ENCODE results near the gene CRIP3. TPM values are rescaled to one million over a fixed set of nuclear protein-coding genes. Genes with fewer than 3 reads are reported as not detected.

The CRIP3 gene
- total and polyA plus RNA-seq, 2 of the 8 experiments (the other 6 are each of a cell fraction or from before 2014, with no cell fraction given) = 34.0 to 46.3 TPM

- H3K27me3 ChIP-seq (replicated peaks in 1 of 4; ENCODE audit: control insufficient read depth in 3 of 4, extremely low read depth in 1 of 4, insufficient read depth in 3 of 4, low read length in 3 of 4) = peaks cover 0 to 28% (median 19%) of the 10 kb centered on the region in 4 experiments; a peak in 5 of 7 replicates
- peaks cover 0 to 14% (median 9%) of the 10 kb centered on the region in 4 experiments; a peak in 5 of 7 replicates for H3K4me1 ChIP-seq (replicated peaks in 1 of 4; ENCODE audit: control insufficient read depth in 3 of 4, insufficient read depth in 4 of 4, low read length in 3 of 4)
- peak overlapping the region; percentile 72 for H2BK5ac ChIP-seq (ENCODE audit: low read depth, low read length)
- H3K79me1 ChIP-seq (ENCODE audit: low read depth, low read length) = no peaks in the 10 kb centered on the region
- H4K8ac ChIP-seq (ENCODE audit: extremely low read depth, insufficient read depth, low read length) = no peak overlapping the region
- no peaks in the 10 kb centered on the region for H3K9me3 ChIP-seq (ENCODE audit: insufficient read depth in 2 of 2, low read depth in 1 of 2, low read length in 1 of 2)
- no peak overlapping the region for H2AFZ ChIP-seq (ENCODE audit: low read length)
- H3K23ac ChIP-seq (ENCODE audit: insufficient read length) = no peak overlapping the region
- no peak overlapping the region for H3K27ac ChIP-seq (ENCODE audit: low read depth, low read length)
- H3K4ac ChIP-seq (replicated peaks; ENCODE audit: insufficient read length, low read depth, low read length) = no peak overlapping the region
- no peak for DNase-seq (ENCODE audit: low read depth in 1 of 2, low spot score in 2 of 2)
- H3K36me3 ChIP-seq (ENCODE audit: control insufficient read depth in 2 of 4, insufficient read depth in 4 of 4, low read length in 3 of 4) = no peaks in the 10 kb centered on the region
- peak overlapping the region; percentile 35 for H4K91ac ChIP-seq (replicated peaks; ENCODE audit: insufficient read length, low read length)
- no peak overlapping the region for H3K9ac ChIP-seq (replicated peaks in 1 of 4; ENCODE audit: extremely low read depth in 1 of 4, low read depth in 3 of 4, low read length in 3 of 4)
- ChIA-PET POLR2A (ENCODE audit: partially characterized antibody) (interaction anchor here (0.7 to 3.5 kb wide), 7 partner anchors 10 to 21 kb away, joined by 3 to 16 read pairs (median 4); partner anchors contain the start of genes CRIP3 and SLC22A7), CTCF (ENCODE audit: partially characterized antibody) (interaction anchor here (0.8 to 3.9 kb wide), 22 partner anchors 10 to 111 kb away, joined by 3 to 50 read pairs (median 6); partner anchors contain the start of genes CRIP3, DNPH1 and SLC22A7)
- no peak overlapping the region for H3K14ac ChIP-seq (ENCODE audit: insufficient read length)
- no peak overlapping the region for H4K5ac ChIP-seq (ENCODE audit: insufficient read length, low read depth, low read length)
- FAIRE-seq = no peak
- H3K4me2 ChIP-seq (ENCODE audit: insufficient read depth in 1 of 2, low read depth in 2 of 2, low read length in 2 of 2) = no peak overlapping the region
- peak overlapping the region; percentile 75; the same call in 1 of the 2 replicates for H2AK5ac ChIP-seq (ENCODE audit: low read depth, low read length)
- H3K56ac ChIP-seq (replicated peaks; ENCODE audit: insufficient read length, low read depth, low read length) = no peak overlapping the region
- H3K4me3 ChIP-seq (ENCODE audit: extremely low read depth in 1 of 4, insufficient read depth in 2 of 4, low read depth in 3 of 4, low read length in 4 of 4) = no peak overlapping the region
- 87% methylated on average over 7 of the region's 7 CpGs; no CpG with 5 or more reads in 1 of the 2 experiments for WGBS, 2 experiments (ENCODE audit: extremely low coverage in 1 of 2, insufficient coverage in 1 of 2, insufficient read length in 1 of 2, insufficient replicate concordance in 2 of 2, low coverage in 1 of 2, low lambda C conversion rate in 2 of 2, missing lambda C conversion rate in 1 of 2)
- no peak overlapping the region for H2BK120ac ChIP-seq (replicated peaks; ENCODE audit: low read depth, low read length)
- no peak overlapping the region for H2BK20ac ChIP-seq (ENCODE audit: low read length)
- no peak overlapping the region for H3K18ac ChIP-seq (ENCODE audit: extremely low read depth, low read length)
- no peaks in the 10 kb centered on the region for H4K20me1 ChIP-seq (replicated peaks in 1 of 2; ENCODE audit: control insufficient read depth in 1 of 2, insufficient read depth in 2 of 2, low read length in 2 of 2)
- H3K23me2 ChIP-seq (ENCODE audit: low read depth, low read length) = no peaks in the 10 kb centered on the region; the same call in 1 of the 2 replicates
- peak overlapping the region; percentile 80; the same call in 1 of the 2 replicates for H2BK12ac ChIP-seq (ENCODE audit: low read depth, low read length)
- no peaks in the 10 kb centered on the region for H3K79me2 ChIP-seq (ENCODE audit: control insufficient read depth in 1 of 2, insufficient read depth in 2 of 2, low read length in 2 of 2)
- H2BK15ac ChIP-seq (ENCODE audit: low read length) = peak overlapping the region; percentile 92; the same call in 1 of the 2 replicates
- TF ChIP-seq ASH2L (IDR thresholded peaks at IDR 0.05; ENCODE audit: low read length) = no peak
- TF ChIP-seq GTF2F1 (IDR thresholded peaks at IDR 0.05; ENCODE audit: borderline replicate concordance, low read depth, low read length) = no peak
- TF ChIP-seq FOSL1 (IDR thresholded peaks at IDR 0.05; ENCODE audit: insufficient read depth, low read depth, low read length) = no peak
- TF ChIP-seq KDM4A (IDR thresholded peaks at IDR 0.05; ENCODE audit: low read depth, low read length, severe bottlenecking) = no peak
- TF ChIP-seq PHF8 (conservative IDR thresholded peaks at IDR 0.05; ENCODE audit: low read depth, low read length) = no peak
- TF ChIP-seq TEAD4 (IDR thresholded peaks at IDR 0.05; ENCODE audit: low read depth, low read length) = no peak
- no peak for TF ChIP-seq SP1 (IDR thresholded peaks at IDR 0.05; ENCODE audit: low read depth, low read length)
- TF ChIP-seq POLR2A (IDR thresholded peaks at IDR 0.05; ENCODE audit: control extremely low read depth in 1 of 2, low read depth in 2 of 2, low read length in 2 of 2) = no peak
- no peak for TF ChIP-seq CEBPB (IDR thresholded peaks at IDR 0.05; ENCODE audit: low read depth, low read length)
- TF ChIP-seq TCF12 (IDR thresholded peaks at IDR 0.05; ENCODE audit: low read depth, low read length) = no peak
Observed at GRCh38 chr6:43287717-43288679, 20.6 kb downstream of the CRIP3 start.
